Fibroblast of peridontal ligament (primary cell): ENCODE results near the gene TMEM45A.
"Not testable (repeated sequence)": the region's sequence is repeated elsewhere in the genome, so short reads cannot be mapped to it uniquely, and the experiment has no call there.

Source experiments
- DNase-seq: peaks from one replicate; pipeline ENCODE4 v3.0.0-alpha.2; 2010; ENCODE audit errors: extremely low read depth

Gene TMEM45A

GRCh38 chr3:100483529-100483928 is 8.9 kb upstream of the TMEM45A start:
- no peak for DNase-seq

- DNase-seq = no peak
Measured at GRCh38 chr3:100486808-100487207, 5.6 kb upstream of the TMEM45A start.

- no peak for DNase-seq
Measured at GRCh38 chr3:100489118-100489517, 3.3 kb upstream of the TMEM45A start.

GRCh38 chr3:100496711-100497261 is 4.4 kb downstream of the TMEM45A start:
- DNase-seq = peak; percentile 55

GRCh38 chr3:100499651-100500050 is 7.2 kb downstream of the TMEM45A start:
- DNase-seq = no peak

GRCh38 chr3:100500320-100500880 is 8.0 kb downstream of the TMEM45A start:
- DNase-seq = no peak

- no peak for DNase-seq
Measured at GRCh38 chr3:100503448-100503847, 11.0 kb downstream of the TMEM45A start.

GRCh38 chr3:100506355-100506754 is 13.9 kb downstream of the TMEM45A start:
- DNase-seq = peak; percentile 18

GRCh38 chr3:100509818-100510217 is 17.4 kb downstream of the TMEM45A start:
- DNase-seq = not testable (repeated sequence)

- no peak for DNase-seq
Measured at GRCh38 chr3:100516232-100516631, 23.8 kb downstream of the TMEM45A start.

- DNase-seq = peak; percentile 90
Measured at GRCh38 chr3:100516838-100517237, 24.4 kb downstream of the TMEM45A start.

- DNase-seq = peak; percentile 55
Measured at GRCh38 chr3:100517276-100517675, 24.9 kb downstream of the TMEM45A start.

GRCh38 chr3:100518244-100518643 is 25.8 kb downstream of the TMEM45A start:
- DNase-seq = no peak

GRCh38 chr3:100518983-100519382 is 26.6 kb downstream of the TMEM45A start:
- DNase-seq = no peak

- DNase-seq = no peak
Measured at GRCh38 chr3:100521439-100521845, 29.0 kb downstream of the TMEM45A start.

- DNase-seq = no peak
Measured at GRCh38 chr3:100522125-100522524, 29.7 kb downstream of the TMEM45A start.

- no peak for DNase-seq
Measured at GRCh38 chr3:100523050-100523760, 30.8 kb downstream of the TMEM45A start.

- DNase-seq = peak; percentile 77
Measured at GRCh38 chr3:100525753-100526612, 33.6 kb downstream of the TMEM45A start.

GRCh38 chr3:100526613-100527346 is 34.4 kb downstream of the TMEM45A start:
- DNase-seq = peak; percentile 46

- DNase-seq = no peak
Measured at GRCh38 chr3:100527347-100527735, 34.9 kb downstream of the TMEM45A start.

- DNase-seq = no peak
Measured at GRCh38 chr3:100531093-100531492, 38.7 kb downstream of the TMEM45A start.

- DNase-seq = no peak
Measured at GRCh38 chr3:100532411-100532810, 40.0 kb downstream of the TMEM45A start.
